Endothelial cell of umbilical vein (primary cell): ENCODE data around the gene FAM120A. TPM values are rescaled to one million over a fixed set of nuclear protein-coding genes. Genes with fewer than 3 reads are reported as not detected.

Experiments
- BruUV-seq: library from RNA; stranded (reverse); fragments of 400-500 nt; replicated peaks from 2 replicates; lab custom pipeline; 2021; lab: Mats Ljungman, UMichigan
- CTCF ChIA-PET: fragments of 300-600, 350-600 bp; sonication (Branson Sonifier 250); formaldehyde crosslinking; loops from one replicate; lab custom pipeline; 2021; ENCODE audit warnings: antibody characterized with exemption, inconsistent platforms; lab: Charles Lee
- POLR2A ChIA-PET: fragments of 300-600, 350-600 bp; sonication (Branson Sonifier 250); formaldehyde crosslinking; loops from one replicate; lab custom pipeline; 2021; ENCODE audit warnings: antibody characterized with exemption, inconsistent platforms; lab: Charles Lee
- DNase-seq: peaks from one replicate; pipeline ENCODE4 v3.0.0-alpha.2; 2011; ENCODE audit warnings: low read depth, low spot score
- FAIRE-seq: peaks from 2 replicates; lab custom pipeline; 2011; peaks lifted over from hg19 to GRCh38; lab: Jason Lieb, UNC
- H2AFZ ChIP-seq: 2 replicates; pipeline ENCODE4 v1.6.0; 2012; ENCODE audit warnings: low read depth, low read length, control low read depth, inconsistent platforms
- H3K27ac ChIP-seq: 2 replicates; pipeline ENCODE4 v1.5.1; 2011; ENCODE audit warnings: low read depth, mild to moderate bottlenecking, control low read depth, low read length, moderate library complexity; ENCODE audit not compliant: insufficient read depth
- H3K27me3 ChIP-seq, 2 experiments: 2 replicates each; pipeline versions ENCODE4 v1.6.0 to v1.6.1; 2011; ENCODE audit warnings: low read length in 2 of 2, mixed read lengths in 1 of 2; ENCODE audit not compliant: control insufficient read depth in 2 of 2, insufficient read depth in 2 of 2
- H3K36me3 ChIP-seq, 2 experiments: 2 replicates in 1 of 2; 3 replicates in 1 of 2; pipeline ENCODE4 v1.5.1; 2011; ENCODE audit warnings: low read length in 2 of 2, mild to moderate bottlenecking in 1 of 2, moderate library complexity in 1 of 2; ENCODE audit not compliant: control insufficient read depth in 2 of 2, insufficient read depth in 2 of 2; ENCODE audit errors: extremely low read depth in 1 of 2
- H3K4me1 ChIP-seq: 3 replicates; pipeline ENCODE4 v1.5.1; 2011; ENCODE audit warnings: mild to moderate bottlenecking, low read length; ENCODE audit not compliant: control insufficient read depth, insufficient read depth; ENCODE audit errors: extremely low read depth
- H3K4me2 ChIP-seq: 2 replicates; pipeline ENCODE4 v1.6.1; 2011; ENCODE audit warnings: low read length, control low read depth, mixed read lengths; ENCODE audit not compliant: insufficient read depth
- H3K4me3 ChIP-seq, 3 experiments: fragments of 200-600 bp in 1 of 3; sonication (generic), shearing (Covaris generic) in 1 of 3; replicated peaks in 1 of 3; 2 replicates each; pipeline ENCODE4 v1.5.1; 2011 to 2016; ENCODE audit warnings: control low read depth in 3 of 3, low read length in 3 of 3, mild to moderate bottlenecking in 2 of 3, inconsistent platforms in 1 of 3, low read depth in 1 of 3, moderate library complexity in 1 of 3; ENCODE audit not compliant: insufficient read depth in 1 of 3
- H3K79me2 ChIP-seq: 2 replicates; pipeline ENCODE4 v1.6.0; 2012; ENCODE audit warnings: low read length, inconsistent platforms; ENCODE audit not compliant: control insufficient read depth, insufficient read depth
- H3K9ac ChIP-seq: replicated peaks from 2 replicates; pipeline ENCODE3; 2011; ENCODE audit warnings: low read length, control low read depth; ENCODE audit not compliant: insufficient read depth; ENCODE audit errors: extremely low read depth
- H3K9me1 ChIP-seq: replicated peaks from 3 replicates; pipeline ENCODE4 v1.6.0; 2011; ENCODE audit warnings: mild to moderate bottlenecking, low read length; ENCODE audit not compliant: control insufficient read depth, insufficient read depth; ENCODE audit errors: extremely low read depth
- H3K9me3 ChIP-seq: replicated peaks from 2 replicates; pipeline ENCODE4 v1.5.1; 2012; ENCODE audit warnings: low read length, inconsistent platforms; ENCODE audit not compliant: control insufficient read depth, insufficient read depth
- H4K20me1 ChIP-seq: replicated peaks from 2 replicates; pipeline ENCODE3; 2011; ENCODE audit warnings: mild to moderate bottlenecking, low read length; ENCODE audit not compliant: control insufficient read depth, insufficient read depth; ENCODE audit errors: extremely low read depth
- CTCF ChIP-seq, 2 donors: IDR thresholded peaks; 1 replicate in 1 of 2; 2 replicates in 1 of 2; pipeline ENCODE4 v1.5.1; 2011; ENCODE audit warnings: low read length in 2 of 2, mild to moderate bottlenecking in 2 of 2, moderate library complexity in 2 of 2, control low read depth in 1 of 2, inconsistent platforms in 1 of 2, low read depth in 1 of 2; ENCODE audit not compliant: insufficient read depth in 1 of 2; ENCODE audit errors: extremely low read depth in 1 of 2
- GATA2 ChIP-seq: IDR thresholded peaks from 2 replicates; pipeline ENCODE4 v1.7.0; 2011; ENCODE audit warnings: low read depth, mild to moderate bottlenecking, moderate library complexity, mixed read lengths, low read length; ENCODE audit not compliant: insufficient read length, insufficient read depth
- JUN ChIP-seq: IDR thresholded peaks from 2 replicates; pipeline ENCODE4 v1.6.1; 2011; ENCODE audit warnings: borderline replicate concordance, low read depth; ENCODE audit not compliant: insufficient read length, insufficient read depth
- MYC ChIP-seq: IDR thresholded peaks from one replicate; pipeline ENCODE4 v1.6.1; 2011; ENCODE audit warnings: mild to moderate bottlenecking, low read depth, low read length
- POLR2A ChIP-seq: IDR thresholded peaks from 2 replicates; pipeline ENCODE4 v1.6.1; 2012; ENCODE audit warnings: low read depth, mild to moderate bottlenecking, control low read depth, low read length
- POLR2AphosphoS5 ChIP-seq: IDR thresholded peaks from 2 replicates; pipeline ENCODE4 v1.6.1; 2012; ENCODE audit warnings: low read depth, mild to moderate bottlenecking, control low read depth, low read length, moderate library complexity; ENCODE audit not compliant: insufficient read depth
- dilution Hi-C: fragments of 300-500 bp; cut with MboI; formaldehyde crosslinking; loops from one replicate; pipeline ENCODE4 v1.15.0; 2019; ENCODE audit warnings: low sequenced_read_pairs; ENCODE audit not compliant: extremely low pct_ligation_motif_present
- intact Hi-C: fragments of 100-400 bp; cut with micrococcal nuclease; formaldehyde crosslinking; loops from one replicate; pipeline ENCODE4 v1.10.0; 2022
- polyA plus RNA-seq, 4 experiments: library from polyadenylated mRNA; depleted of rRNA in 3 of 4; stranded (reverse) in 3 of 4; unstranded in 1 of 4; fragments of >200 nt; gene quantifications; 2 replicates each; pipeline versions ENCODE4 v1.2.1 to v1.2.3, GENCODE V29; 2011 to 2012; ENCODE audit warnings: missing spikeins in 1 of 4
- total RNA-seq: library from RNA; stranded (reverse); gene quantifications from 2 replicates; pipeline ENCODE4 v1.2.3, GENCODE V29; 2021

FAM120A gene
- total and polyA plus RNA-seq, 2 donors (not counting 3 experiments of a cell fraction or from before 2014, with no cell fraction given) = 66.8 to 126 TPM

GRCh38 chr9:93531374-93531773 is 79.9 kb downstream of the FAM120A start:
- no peak for DNase-seq
- POLR2A ChIA-PET = no interaction called here
- BruUV-seq = no TSS peak
- Histone ChIP-seq H3K9me3 (no peaks in the 10 kb centered on the region), H3K27ac (no peak overlapping the region), H2AFZ (no peak overlapping the region), H3K4me2 (no peak overlapping the region), H3K36me3 (peaks cover 10 to 15% of the 10 kb centered on the region in 2 experiments), H3K9ac (no peak overlapping the region), H3K27me3 (no peaks in the 10 kb centered on the region), H3K4me3 (no peak overlapping the region), H3K79me2 (peaks cover 14% of the 10 kb centered on the region), H3K4me1 (no peaks in the 10 kb centered on the region), H3K9me1 (no peaks in the 10 kb centered on the region), H4K20me1 (no peaks in the 10 kb centered on the region)
- dilution Hi-C loops (no loop called here), intact Hi-C loops (no loop called here)
- CTCF ChIA-PET = interaction anchor here (1.1 kb wide), 1 partner anchor 10 kb away, joined by 3 read pairs; no protein-coding TSS in a partner anchor
- TF ChIP-seq MYC (no peak), GATA2 (no peak)
- no peak for FAIRE-seq

GRCh38 chr9:93532141-93532540 is 80.7 kb downstream of the FAM120A start:
- H3K9ac ChIP-seq = no peak overlapping the region
- H3K4me1 ChIP-seq = no peaks in the 10 kb centered on the region
- no peak overlapping the region for H3K27ac ChIP-seq
- dilution Hi-C loops = no loop called here
- no peaks in the 10 kb centered on the region for H4K20me1 ChIP-seq
- no peaks in the 10 kb centered on the region for H3K9me1 ChIP-seq
- BruUV-seq = no TSS peak
- DNase-seq (no peak), FAIRE-seq (no peak)
- no peak overlapping the region for H3K4me2 ChIP-seq
- H2AFZ ChIP-seq = no peak overlapping the region
- intact Hi-C loops = no loop called here
- H3K36me3 ChIP-seq = peaks cover 10 to 18% of the 10 kb centered on the region in 2 experiments
- POLR2A ChIA-PET = no interaction called here
- H3K4me3 ChIP-seq = no peak overlapping the region
- no peaks in the 10 kb centered on the region for H3K27me3 ChIP-seq
- H3K9me3 ChIP-seq = no peaks in the 10 kb centered on the region
- TF ChIP-seq CTCF (IDR thresholded peaks at IDR 0.05; ENCODE audit: extremely low read depth in 1 of 2, insufficient read depth in 1 of 2, low read depth in 1 of 2, low read length in 2 of 2) (no peak), POLR2AphosphoS5 (no peak), JUN (no peak), POLR2A (no peak)
- CTCF ChIA-PET = no interaction called here
- peaks cover 17% of the 10 kb centered on the region for H3K79me2 ChIP-seq
